GM12892 (cell line): Measurements from ENCODE around the gene HJURP.

Experiments
- POLR2A ChIP-seq: IDR thresholded peaks from 2 replicates; pipeline ENCODE4 v1.6.1; 2011; ENCODE audit warnings: low read depth, low read length, control low read depth
- TAF1 ChIP-seq: IDR thresholded peaks from 2 replicates; pipeline ENCODE4 v1.6.1; 2011; ENCODE audit warnings: low read depth, mild to moderate bottlenecking, control low read depth, low read length, borderline replicate concordance

DNA sequence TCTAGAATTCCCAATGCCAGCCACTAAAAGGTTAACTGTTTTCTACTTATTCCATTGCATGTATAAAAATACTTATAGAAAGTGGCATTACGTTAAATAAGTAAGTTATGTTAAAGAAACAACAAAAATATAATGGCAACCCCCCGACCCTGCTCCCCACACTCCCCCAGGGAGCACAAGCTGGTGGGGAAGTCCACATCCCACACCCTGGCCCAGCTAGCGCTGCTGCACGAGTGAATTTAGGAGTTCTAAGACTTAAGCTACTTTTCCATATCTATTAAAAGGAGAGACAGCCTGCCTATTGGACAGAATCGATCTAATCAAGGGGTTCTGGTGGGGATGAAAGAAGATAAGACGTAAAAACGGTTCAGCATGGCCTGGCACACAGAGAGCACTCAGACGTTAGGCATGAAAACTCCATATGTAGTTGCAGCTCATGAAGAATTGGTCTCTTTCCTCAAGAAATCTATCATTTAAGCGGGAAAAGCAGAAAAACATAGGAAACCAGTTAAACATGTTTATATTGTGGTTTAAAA, 16.6 kb downstream of the HJURP start:
- no peak for TF ChIP-seq POLR2A
- no peak for TF ChIP-seq TAF1
